ENCODE results near the gene PTGES2. TPM values are rescaled to one million over a fixed set of nuclear protein-coding genes. Genes with fewer than 3 reads are reported as not detected.

Gene PTGES2
- total and polyA plus RNA-seq, 2 of the 13 experiments (the other 11 are each of a cell fraction or from before 2014, with no cell fraction given): 63.7 to 79.8 TPM

DNA sequence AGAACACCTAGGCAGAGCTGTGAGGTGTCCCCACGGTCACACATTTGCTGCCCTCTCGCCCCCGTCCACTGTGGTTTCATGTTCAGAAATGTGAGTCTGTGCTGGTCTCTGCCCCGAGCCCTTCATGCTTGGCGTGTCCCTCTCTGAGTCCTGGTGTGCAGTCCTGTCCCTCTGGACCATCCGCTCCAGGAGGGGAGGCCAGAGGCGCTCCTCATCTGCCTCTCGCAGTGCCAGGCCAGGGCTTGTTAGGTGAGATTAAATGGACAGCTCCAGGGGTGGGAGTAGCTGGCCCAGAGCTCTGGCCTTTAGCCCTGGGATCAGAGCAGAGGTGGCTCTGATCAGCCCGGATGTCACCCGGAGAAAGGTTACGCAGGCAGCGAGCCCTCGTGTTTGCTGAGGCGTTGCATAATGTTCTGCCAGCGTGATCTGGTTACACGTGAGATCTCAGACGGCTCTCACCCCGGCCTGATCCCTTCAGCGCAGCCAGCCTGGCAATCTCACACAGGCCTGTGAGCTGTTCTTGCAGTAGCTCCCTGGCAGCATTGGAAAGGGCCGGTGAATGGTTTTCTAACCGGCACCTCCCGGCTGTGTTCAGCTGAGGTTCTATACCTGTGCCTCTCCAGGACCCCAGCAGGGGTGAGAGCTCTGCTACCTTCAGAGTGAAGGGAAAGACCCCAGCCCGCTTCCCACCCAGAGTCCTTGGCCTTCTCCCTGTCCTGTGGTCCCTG, 24.5 kb downstream of the PTGES2 start (continued):
- TF ChIP-seq, protein P1, sequence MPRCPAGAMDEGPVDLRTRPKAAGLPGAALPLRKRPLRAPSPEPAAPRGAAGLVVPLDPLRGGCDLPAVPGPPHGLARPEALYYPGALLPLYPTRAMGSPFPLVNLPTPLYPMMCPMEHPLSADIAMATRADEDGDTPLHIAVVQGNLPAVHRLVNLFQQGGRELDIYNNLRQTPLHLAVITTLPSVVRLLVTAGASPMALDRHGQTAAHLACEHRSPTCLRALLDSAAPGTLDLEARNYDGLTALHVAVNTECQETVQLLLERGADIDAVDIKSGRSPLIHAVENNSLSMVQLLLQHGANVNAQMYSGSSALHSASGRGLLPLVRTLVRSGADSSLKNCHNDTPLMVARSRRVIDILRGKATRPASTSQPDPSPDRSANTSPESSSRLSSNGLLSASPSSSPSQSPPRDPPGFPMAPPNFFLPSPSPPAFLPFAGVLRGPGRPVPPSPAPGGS (CRISPR knock-in tag; IDR thresholded peaks at IDR 0.05): peak; percentile 96
- TF ChIP-seq HMG20B (CRISPR knock-in tag; conservative IDR thresholded peaks at IDR 0.05) (peak; percentile 67; the same call in 1 of the 2 replicates), ZNF619 (CRISPR knock-in tag; IDR thresholded peaks at IDR 0.05) (no peak; the same call in 1 of the 2 replicates), CENPX (CRISPR knock-in tag; IDR thresholded peaks at IDR 0.05) (no peak), ZNF616 (CRISPR knock-in tag; IDR thresholded peaks at IDR 0.05; ENCODE audit: low read depth) (0 out of 2 replicates have a peak, but pooled peaks have one; percentile 55), HDAC6 (IDR thresholded peaks at IDR 0.05; ENCODE audit: low read depth, low read length) (no peak), MXD4 (CRISPR knock-in tag; IDR thresholded peaks at IDR 0.05) (peak; percentile 94), CHCHD3 (CRISPR knock-in tag; IDR thresholded peaks at IDR 0.05) (no peak), ZNF446 (CRISPR knock-in tag; IDR thresholded peaks at IDR 0.05) (peak; percentile 93), ZNF879 (CRISPR knock-in tag; IDR thresholded peaks at IDR 0.05) (peak; percentile 79; the same call in 1 of the 2 replicates), SIN3A (IDR thresholded peaks at IDR 0.05; ENCODE audit: borderline replicate concordance, low read depth, low read length) (peak; percentile 90), SP2 (CRISPR knock-in tag; IDR thresholded peaks at IDR 0.05) (0 out of 2 replicates have a peak, but pooled peaks have one; percentile 20), SNRNP70 (IDR thresholded peaks at IDR 0.05; ENCODE audit: low read depth, low read length) (no peak), PHB2 (IDR thresholded peaks at IDR 0.05; ENCODE audit: partially characterized antibody) (no peak), WIZ (CRISPR knock-in tag; IDR thresholded peaks at IDR 0.05) (no peak)
- TF ChIP-seq, protein P2, sequence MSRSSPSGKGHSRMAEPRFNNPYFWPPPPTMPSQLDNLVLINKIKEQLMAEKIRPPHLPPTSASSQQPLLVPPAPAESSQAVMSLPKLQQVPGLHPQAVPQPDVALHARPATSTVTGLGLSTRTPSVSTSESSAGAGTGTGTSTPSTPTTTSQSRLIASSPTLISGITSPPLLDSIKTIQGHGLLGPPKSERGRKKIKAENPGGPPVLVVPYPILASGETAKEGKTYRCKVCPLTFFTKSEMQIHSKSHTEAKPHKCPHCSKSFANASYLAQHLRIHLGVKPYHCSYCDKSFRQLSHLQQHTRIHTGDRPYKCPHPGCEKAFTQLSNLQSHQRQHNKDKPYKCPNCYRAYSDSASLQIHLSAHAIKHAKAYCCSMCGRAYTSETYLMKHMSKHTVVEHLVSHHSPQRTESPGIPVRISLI (CRISPR knock-in tag; IDR thresholded peaks at IDR 0.05; ENCODE audit: borderline replicate concordance): peak; percentile 65; the same call in 1 of the 2 replicates
- TF ChIP-seq, protein P3, sequence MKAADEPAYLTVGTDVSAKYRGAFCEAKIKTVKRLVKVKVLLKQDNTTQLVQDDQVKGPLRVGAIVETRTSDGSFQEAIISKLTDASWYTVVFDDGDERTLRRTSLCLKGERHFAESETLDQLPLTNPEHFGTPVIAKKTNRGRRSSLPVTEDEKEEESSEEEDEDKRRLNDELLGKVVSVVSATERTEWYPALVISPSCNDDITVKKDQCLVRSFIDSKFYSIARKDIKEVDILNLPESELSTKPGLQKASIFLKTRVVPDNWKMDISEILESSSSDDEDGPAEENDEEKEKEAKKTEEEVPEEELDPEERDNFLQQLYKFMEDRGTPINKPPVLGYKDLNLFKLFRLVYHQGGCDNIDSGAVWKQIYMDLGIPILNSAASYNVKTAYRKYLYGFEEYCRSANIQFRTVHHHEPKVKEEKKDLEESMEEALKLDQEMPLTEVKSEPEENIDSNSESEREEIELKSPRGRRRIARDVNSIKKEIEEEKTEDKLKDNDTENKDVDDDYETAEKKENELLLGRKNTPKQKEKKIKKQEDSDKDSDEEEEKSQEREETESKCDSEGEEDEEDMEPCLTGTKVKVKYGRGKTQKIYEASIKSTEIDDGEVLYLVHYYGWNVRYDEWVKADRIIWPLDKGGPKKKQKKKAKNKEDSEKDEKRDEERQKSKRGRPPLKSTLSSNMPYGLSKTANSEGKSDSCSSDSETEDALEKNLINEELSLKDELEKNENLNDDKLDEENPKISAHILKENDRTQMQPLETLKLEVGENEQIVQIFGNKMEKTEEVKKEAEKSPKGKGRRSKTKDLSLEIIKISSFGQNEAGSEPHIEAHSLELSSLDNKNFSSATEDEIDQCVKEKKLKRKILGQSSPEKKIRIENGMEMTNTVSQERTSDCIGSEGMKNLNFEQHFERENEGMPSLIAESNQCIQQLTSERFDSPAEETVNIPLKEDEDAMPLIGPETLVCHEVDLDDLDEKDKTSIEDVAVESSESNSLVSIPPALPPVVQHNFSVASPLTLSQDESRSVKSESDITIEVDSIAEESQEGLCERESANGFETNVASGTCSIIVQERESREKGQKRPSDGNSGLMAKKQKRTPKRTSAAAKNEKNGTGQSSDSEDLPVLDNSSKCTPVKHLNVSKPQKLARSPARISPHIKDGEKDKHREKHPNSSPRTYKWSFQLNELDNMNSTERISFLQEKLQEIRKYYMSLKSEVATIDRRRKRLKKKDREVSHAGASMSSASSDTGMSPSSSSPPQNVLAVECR (CRISPR knock-in tag; IDR thresholded peaks at IDR 0.05; ENCODE audit: borderline replicate concordance): peak; percentile 96
- TF ChIP-seq, protein P4, sequence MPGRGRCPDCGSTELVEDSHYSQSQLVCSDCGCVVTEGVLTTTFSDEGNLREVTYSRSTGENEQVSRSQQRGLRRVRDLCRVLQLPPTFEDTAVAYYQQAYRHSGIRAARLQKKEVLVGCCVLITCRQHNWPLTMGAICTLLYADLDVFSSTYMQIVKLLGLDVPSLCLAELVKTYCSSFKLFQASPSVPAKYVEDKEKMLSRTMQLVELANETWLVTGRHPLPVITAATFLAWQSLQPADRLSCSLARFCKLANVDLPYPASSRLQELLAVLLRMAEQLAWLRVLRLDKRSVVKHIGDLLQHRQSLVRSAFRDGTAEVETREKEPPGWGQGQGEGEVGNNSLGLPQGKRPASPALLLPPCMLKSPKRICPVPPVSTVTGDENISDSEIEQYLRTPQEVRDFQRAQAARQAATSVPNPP (CRISPR knock-in tag; IDR thresholded peaks at IDR 0.05): peak; percentile 67; the same call in 1 of the 2 replicates
